Measurements from ENCODE around the gene CEP295NL. TPM values are rescaled to one million over a fixed set of nuclear protein-coding genes. Genes with fewer than 3 reads are reported as not detected.
A peak's percentile ranks its signal among the peaks of the same experiment; 100 is the strongest.
"Not testable (repeated sequence)": the region's sequence is repeated elsewhere in the genome, so short reads cannot be mapped to it uniquely, and the experiment has no call there.

The CEP295NL gene
- polyA plus RNA-seq, 1 donor = 0.79 TPM

DNA sequence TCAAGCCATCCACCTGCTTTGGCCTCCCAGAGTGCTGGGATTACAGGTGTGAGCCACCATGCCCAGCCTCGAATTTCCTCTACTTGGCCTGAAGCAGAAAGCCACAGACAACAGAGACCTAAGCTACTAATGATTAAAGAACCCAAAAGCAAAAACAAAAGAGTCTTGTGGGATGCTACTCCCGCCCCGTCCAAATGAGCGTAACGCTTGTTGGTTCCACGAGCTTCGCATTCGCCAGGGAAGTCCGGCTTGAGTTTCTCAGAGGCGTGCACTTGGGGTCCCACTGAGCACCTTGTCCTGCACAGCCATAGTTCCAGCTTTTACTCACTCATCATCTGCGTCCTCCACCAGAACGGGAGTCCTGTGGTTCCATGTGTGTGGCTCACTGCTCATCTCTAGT, 16.0 kb downstream of the CEP295NL start:
- no peak for DNase-seq

GRCh38 chr17:78885956-78886355, 17.0 kb downstream of the CEP295NL start:
- no peak for DNase-seq

- DNase-seq = no peak
Measured at GRCh38 chr17:78884876-78885667, 17.9 kb downstream of the CEP295NL start.

DNA sequence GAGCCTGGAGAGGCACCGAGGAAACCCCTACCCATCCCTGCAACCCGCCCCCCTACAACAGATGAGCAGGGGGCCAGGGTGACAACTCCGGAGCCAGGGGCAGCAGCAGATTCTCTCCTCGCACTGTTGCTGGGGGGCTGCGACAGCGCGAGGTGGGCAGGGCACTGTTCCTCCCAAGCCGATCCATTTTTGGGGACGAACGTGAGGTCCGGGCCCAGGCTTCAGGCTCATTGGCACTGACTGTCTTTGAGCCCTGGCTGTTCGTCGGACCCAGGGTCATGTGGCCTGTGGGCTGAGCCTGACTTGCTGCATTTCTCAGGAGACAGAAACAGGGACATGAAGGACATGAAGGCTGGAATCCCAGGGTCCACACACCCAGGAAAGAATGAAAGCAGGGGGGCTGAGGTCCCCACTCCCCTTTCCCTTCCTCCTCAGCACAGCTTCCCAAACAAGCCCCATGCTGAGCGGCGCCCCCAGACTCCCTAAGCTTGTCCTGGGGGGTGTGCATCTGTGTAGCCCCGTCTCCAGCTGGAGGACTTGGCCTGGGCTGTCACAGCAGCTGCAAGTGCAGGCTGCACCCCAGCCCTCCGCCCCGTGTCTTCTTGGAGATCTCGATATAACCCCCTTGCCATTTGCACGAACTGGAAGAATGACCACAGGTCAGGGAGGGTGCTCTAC, 18.7 kb downstream of the CEP295NL start:
- DNase-seq = no peak

DNA sequence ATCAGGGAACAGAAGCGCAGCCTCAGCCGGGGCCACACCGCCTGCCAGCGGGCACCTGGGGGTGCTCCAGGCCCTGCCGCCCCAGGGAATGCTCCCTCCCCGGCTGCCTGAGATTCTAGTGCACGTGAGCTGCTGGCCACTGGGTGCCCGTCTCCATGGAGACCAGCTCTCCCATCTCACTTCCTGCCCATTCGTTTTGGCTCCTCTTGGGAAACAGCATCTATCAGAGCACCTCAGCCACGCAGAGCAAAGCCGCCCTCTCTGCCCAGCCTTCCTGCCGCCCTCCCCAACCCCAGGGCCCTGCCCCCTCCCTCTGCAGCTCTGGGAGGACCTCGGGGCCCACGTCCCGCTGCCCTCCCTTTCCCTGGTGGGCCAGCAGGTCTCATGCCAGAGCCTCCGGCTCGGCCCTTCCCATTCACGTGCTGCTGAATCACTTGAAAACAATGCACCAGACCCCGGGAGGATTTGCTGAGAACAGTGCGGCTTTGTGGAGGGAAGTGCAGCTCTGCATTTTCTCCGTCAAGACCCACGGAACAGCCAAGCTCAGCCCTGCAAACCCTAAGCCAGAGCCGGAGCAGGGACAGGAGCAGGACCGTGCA, 19.4 kb downstream of the CEP295NL start:
- DNase-seq = peak; percentile 88

DNA sequence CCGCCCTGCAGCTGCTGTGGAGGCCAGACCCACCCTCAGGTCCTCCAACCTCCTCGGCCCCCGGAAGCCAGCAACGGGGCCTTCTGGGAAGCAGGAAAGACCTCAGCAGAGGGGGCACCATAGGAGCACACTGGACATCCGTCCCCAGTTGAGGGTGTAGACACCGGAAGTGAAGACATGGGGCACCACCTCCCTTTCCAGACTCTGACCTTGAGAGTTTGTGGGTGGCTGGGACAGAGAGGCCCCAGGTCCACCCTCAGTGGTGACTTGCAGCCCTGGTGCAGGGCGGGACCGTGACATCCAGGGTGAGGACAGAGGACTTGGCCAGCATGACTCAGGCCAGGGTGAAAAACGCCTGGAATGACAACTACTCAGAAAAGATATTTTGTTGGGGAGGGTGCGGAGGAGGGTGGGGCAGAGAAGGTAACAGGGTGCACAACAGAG, 19.9 kb downstream of the CEP295NL start:
- peak; percentile 75 for DNase-seq

DNA sequence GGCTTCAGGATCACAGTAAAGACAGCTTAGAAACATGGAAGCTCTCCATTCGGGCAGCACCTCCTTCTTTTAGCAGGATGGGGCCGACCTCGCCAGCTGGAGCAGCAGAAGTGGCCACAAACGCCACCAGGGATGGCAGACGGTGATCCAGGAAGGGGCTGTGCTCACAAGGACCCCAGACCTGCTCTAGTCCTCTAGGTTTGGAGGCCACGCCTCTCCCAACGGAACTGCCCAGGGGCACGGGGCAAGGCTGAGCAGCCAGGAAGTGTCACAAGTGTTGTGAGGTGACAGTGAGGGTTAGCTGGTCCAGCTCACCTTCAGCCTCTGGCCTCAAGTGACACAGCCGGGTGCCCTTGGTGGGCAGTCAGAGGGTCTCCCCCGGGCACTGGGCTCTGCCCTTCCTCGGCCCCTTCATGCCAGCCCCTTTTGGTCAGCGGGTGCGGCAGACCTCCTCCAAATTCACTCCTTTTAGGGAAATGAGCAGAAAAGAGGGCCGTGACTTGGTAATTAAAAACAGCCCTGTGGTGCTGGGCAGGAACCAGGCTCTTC, 20.4 kb downstream of the CEP295NL start:
- no peak for DNase-seq

DNA sequence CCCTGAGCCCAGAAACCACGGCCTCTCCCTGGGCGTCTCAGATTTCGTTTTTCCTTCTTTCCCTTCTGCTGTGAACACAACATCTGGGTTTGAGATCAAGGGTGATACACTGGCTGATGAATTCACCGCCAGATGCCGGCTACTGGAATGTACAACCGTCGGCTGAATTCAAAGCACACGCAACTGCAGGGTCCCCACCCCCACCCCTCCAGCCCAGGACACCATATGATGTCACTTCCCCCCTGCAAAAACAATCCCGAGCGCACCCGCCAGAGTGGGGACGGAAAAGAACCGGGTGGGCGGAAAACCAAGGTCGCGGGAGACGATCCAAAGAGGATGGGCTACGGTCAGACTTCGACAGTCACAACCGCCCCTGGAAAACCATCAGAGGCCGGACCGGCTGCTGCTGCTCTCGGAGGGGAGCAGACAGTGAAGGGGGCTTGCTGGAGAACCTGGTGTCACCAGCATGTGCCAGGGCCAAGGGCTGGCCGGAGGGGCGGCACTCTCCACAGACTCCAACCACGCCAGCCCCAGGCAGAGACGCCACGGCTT, 23.3 kb downstream of the CEP295NL start:
- DNase-seq = peak; percentile 91

DNA sequence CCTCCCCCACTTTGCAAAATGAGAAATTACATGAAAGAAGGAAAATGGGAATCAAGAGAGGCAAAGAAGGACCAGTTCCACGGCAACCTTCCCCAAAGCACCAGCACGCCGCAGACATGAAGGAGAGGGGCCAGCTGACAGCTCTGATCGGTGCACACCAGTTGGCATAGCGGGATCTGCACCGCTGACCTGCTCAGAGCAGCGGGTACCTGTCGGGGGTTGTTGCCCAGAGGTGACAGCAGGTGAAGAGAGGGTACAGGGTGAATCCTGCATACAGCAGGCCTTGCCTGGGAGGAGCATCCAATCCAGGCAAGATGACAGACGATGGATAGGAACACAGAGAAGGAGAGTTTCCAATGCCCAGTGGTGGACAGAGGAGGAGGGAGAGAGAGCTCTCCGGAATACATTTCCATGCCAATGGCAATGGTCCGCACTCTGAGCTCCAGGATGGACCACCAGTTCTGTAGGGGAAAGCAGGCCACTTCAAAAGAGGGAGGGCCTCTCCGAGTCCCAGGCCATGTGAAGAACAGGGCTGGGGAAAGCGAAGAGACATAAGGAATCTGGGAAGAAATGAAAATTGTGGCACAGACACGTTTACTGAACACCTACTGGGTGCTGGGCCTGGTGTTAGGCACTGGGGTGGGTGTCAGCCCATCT, 24.0 kb downstream of the CEP295NL start:
- peak; percentile 44 for DNase-seq

DNA sequence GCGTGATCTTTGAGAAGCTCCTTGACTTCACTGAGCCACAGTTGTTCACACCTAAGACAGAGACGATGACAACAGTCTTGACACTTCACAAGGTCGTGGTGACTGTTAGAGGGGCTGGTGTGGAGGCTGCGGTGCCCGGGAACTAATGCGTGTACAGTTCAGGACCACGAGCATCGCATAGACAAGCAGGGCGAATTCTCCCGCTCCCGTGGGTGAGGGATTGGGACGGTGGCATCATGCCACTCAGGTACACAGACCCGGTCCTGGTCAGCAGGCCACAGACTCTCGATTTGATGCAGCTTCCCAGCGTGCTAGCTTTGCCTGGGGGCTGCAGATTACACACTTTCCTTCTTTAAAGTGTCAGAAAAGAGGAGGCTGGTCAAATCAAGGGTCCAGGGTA, 24.7 kb downstream of the CEP295NL start:
- no peak for DNase-seq

DNA sequence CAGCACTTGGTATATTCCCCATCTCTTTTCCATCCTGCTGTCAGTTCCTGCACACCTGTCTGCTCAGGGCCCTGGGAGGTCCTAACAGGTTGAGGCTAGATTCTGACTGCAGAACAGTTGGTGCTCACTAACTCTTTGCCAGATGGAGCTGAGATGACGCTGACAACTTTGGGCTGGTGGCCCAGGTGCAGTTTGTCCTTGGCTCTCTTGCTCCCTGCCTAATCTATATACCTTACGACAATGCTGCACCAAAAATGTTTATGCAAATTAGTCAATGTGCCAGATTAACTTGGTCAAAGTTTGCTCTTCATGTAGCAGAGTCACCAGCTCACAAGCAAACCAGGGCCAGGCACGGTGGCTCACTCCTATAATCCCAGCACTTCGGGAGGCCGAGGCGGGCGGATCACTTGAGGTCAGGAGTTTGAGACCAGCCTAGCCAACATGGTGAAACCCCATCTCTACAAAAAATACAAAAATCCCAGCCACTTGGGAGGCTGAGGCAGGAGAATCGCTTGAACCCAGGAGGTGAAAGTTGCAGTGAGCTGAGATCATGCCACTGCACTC, 26.0 kb downstream of the CEP295NL start:
- not testable (repeated sequence) for DNase-seq

DNA sequence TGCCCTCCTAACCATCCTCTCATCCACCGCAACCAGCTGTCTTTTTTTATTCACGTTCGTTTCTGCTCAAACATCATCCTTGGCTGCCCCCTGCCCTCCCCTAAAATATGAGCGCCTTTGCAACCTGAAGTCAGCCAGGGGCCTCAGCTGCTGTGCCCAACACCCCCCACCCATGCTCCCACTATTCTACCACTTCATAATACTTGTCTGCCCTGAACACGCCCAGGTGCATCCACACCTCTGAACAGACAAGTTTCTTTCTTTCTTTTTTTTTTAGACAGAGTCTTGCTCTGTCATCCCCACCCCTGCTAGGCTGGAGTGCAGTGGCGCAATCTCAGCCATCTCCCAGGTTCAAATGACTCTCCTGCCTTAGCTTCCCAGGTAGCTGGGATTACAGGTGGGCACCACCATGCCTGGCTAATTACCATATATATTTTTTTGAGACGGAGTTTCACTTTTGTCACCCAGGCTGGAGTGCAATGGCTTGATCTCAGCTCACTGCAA, 26.9 kb downstream of the CEP295NL start:
- no peak for DNase-seq

DNA sequence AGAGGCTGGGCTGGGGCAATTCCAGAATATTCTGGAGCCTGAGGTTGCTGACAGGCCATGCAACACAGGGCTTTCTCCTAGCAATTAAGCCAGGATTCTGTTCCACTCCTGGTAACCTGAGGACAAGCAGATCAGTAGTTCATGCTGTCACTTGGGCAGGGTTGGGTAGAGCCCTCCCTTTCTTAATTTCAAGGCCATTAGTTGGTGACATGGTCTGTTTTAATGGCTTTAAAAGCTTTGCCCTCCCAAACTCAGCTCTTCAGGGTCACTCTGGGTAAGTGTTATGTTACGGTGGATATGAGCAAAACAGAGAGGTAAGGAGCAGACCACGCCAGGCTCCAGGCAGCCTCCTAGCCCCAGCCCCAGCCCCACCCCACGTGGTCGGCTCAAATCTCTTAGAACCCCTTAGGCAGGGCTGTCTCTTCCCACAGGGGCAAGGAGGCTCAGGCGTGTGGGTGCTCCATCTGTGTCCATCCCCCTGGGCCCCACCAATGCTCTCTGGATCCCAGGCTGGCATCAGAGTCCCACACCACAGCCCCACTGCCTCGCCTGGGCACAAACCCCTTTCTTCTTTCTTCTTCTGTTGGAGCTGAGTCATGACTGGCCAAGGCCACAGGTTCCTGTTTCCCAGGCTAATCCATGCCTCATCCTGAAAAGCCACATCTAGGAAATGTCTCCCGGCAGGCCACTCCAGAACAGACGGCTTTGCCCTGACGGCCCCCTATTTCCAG, 27.5 kb downstream of the CEP295NL start:
- no peak for DNase-seq

DNA sequence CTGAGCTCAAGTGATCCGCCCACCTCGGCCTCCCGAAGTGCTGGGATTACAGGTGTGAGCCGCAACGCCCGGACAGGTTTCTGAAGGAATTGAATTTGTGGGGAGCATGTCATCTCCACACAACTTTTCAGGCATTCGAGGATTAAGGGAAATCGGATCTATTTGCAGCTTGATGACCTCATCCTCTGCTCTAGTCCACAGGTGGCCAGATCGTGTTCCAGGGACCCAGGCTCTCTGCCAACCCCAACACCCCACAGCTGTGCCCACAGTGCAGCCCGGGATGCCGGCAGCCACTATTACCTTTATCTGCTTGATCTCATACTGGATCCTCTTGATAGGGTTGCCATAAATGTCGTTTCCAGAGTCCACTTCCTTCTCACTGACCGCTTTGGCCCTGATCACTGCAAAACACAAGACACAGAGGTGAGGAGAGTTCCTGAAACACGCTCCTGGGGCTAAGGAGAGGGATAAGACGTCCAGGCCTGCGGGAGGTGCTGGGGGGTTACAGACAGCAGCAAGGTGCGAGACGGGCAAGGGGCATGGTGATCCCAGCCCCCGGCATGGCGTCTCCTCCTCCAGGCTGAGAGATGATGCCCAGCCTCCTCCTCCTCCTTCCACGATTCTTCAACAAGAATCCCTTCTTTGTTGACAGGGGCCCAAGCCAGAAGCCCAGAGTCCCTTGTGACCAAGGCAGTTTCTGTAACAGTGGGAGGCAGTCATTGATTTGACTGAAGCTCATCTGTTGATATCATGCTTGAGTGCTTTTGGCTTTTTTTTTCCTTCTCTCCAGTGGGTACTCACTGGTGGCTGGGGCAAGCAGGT, 29.3 kb downstream of the CEP295NL start:
- peak; percentile 48 for DNase-seq

- no peak for DNase-seq
Measured at GRCh38 chr17:78872486-78872885, 30.5 kb downstream of the CEP295NL start.

DNA sequence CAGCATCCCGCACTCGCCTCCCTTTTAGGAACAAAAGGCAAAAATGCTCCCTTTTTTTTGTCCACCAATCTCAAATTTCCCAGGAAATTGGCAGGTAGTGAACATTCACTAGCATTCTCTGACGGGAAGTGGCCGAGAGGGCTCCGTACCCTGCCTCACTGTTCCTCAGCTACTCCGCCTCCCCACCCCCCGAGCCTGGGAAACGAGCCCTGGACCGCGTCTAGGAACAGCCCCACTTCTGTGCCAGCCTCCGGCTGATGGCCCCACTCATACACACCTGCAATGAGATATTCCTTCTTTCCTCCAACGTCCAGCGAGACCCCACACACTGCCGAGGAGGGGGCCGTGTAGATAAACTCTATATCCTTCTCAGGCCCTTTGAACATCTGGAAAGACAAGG, 32.4 kb downstream of the CEP295NL start:
- no peak for DNase-seq

- DNase-seq = no peak
Measured at GRCh38 chr17:78868391-78868790, 34.6 kb downstream of the CEP295NL start.

DNA sequence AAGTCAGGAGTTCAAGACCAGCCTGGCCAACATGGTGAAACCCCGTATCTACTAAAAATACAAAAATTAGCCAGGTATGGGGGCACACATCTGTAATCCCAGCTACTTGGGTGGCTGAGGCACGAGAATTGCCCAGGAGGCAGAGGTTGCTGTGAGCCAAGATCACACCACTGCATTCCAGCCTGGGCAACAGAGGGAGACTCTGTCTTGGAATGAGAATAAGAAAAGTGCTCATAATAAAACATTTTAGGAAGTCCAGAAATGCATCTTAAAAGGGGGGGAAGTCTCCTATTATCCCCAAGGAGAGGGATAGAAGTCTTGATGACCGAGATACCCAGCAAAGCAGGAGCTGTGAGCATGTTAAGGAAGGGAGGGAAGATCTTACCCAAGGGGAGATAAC, 36.0 kb downstream of the CEP295NL start:
- DNase-seq = not testable (repeated sequence)

GRCh38 chr17:78865682-78866390, 37.2 kb downstream of the CEP295NL start:
- peak; percentile 78 for DNase-seq

DNA sequence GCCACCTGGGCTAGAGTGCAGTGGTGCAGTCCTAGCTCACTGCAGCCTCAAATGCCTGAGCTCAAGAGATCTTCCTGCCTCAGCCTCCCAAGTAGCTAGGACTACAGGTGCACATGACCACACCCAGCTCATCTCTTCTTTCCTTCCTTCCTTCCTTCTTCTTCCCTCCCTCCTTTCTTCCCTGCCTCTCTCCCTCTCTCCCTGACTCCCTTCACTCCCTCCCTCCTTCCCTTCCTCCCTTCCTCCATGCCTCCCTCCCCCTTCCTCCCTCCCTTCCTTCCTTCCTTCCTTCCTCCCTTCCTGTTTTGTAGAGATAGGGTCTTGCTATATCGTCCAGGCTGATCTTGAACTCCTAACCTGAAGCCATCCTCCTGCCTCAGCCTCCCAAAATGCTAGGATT, 38.9 kb downstream of the CEP295NL start:
- DNase-seq = no peak

All from hindlimb muscle (tissue), 1 donor.